IPS DF 6.9 (cell line): ENCODE measurements around the gene SEC16A.

Experiments
- DNase-seq: peaks from one replicate; pipeline ENCODE4 v3.0.0-alpha.2; 2013; ENCODE audit warnings: low read depth, low spot score
- H3K27ac ChIP-seq: one replicate; pipeline ENCODE4 v1.5.1; 2013; ENCODE audit warnings: low read length, control low read depth
- H3K27me3 ChIP-seq: 2 replicates; pipeline ENCODE4 v1.6.1; 2013; ENCODE audit warnings: mild to moderate bottlenecking, low read length; ENCODE audit not compliant: control insufficient read depth, insufficient read depth
- H3K36me3 ChIP-seq: 2 replicates; pipeline ENCODE4 v1.6.1; 2013; ENCODE audit warnings: low read length; ENCODE audit not compliant: control insufficient read depth, insufficient read depth
- H3K4me1 ChIP-seq: 2 replicates; pipeline ENCODE4 v1.6.1; 2013; ENCODE audit warnings: low read length; ENCODE audit not compliant: control insufficient read depth, insufficient read depth
- H3K4me3 ChIP-seq: 2 replicates; pipeline ENCODE4 v1.5.1; 2013; ENCODE audit warnings: mild to moderate bottlenecking, low read length
- H3K9me3 ChIP-seq: 2 replicates; pipeline ENCODE4 v1.6.1; 2013; ENCODE audit warnings: low read length, inconsistent platforms; ENCODE audit not compliant: control insufficient read depth, insufficient read depth
- WGBS: extraction: QIAGEN DNeasy Blood & Tissue Kit; methylation state at CpG from one replicate; pipeline ENCODE4 v1.1.7; 2013; ENCODE audit warnings: mixed read lengths, missing lambda C conversion rate; ENCODE audit not compliant: insufficient read length, insufficient coverage; 5-methylcytosine and 5-hydroxymethylcytosine counted together

Gene SEC16A

DNA sequence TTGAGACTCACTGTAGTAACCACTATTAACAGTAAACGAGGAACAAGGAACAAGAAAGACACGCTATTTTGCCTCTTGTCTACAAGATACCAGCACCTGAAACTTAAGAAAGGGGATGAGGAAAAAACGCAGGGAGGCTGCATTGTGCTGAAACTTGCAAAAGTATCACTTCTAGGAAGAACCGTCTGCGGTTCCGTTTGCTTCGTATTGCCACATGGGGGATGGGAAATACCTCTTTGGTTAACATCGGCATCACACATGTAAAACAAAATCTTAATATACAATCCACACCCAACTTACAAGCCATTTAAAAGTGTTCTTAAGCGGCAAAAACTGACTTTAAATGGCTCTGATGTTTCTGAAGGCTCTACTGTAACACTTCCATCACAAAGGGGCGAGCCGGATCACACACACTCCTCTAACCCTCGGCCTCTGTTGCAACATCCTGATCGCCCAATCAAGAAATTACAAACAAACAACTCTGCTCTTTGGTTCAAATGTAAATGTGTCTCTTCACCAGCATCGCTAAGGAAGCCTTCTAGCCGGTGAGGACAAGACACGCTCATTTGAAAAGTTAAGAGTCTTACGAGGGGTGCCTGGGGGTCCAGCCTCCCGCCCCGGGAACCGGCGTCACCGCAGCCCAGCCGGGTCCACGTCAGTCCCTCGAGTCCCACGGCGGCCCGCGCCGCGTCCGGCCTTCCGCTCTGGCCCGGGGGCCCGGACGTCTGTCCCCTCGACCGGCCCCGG lies 621 bp downstream of the SEC16A start:
- peaks cover 5% of the 10 kb centered on the region; the same call in 1 of the 2 replicates for H3K36me3 ChIP-seq
- H3K9me3 ChIP-seq = no peaks in the 10 kb centered on the region
- H3K27me3 ChIP-seq = no peaks in the 10 kb centered on the region
- H3K4me3 ChIP-seq = peak overlapping the region; percentile 94
- H3K4me1 ChIP-seq = 0 out of 2 replicates have a peak, but pooled peaks cover 3% of the 10 kb centered on the region
- no peak for DNase-seq
- no peak overlapping the region for H3K27ac ChIP-seq
- no CpG with 5 or more reads among the region's 39 CpGs for WGBS

DNA sequence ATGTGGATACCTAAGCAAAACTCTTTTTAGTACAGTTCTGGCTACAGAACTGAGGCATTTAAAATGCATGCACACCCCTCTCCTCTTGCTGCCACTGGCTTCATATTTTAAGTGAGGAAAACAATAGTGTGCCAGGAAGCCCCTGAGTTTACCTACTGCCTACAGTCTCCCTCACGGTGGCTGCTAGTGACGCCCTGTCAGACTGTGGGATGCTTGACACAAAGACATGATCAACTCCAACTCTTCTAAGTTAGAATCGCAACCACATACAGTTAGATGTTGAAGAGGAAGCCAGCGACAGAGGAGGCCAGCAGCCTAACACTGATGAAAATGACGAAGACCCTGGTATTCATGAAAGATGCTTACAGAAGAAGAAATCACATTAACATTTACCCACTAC lies 1.3 kb downstream of the SEC16A start:
- no peak overlapping the region for H3K27ac ChIP-seq
- no peak for DNase-seq
- no CpG with 5 or more reads among the region's 5 CpGs for WGBS
- 0 out of 2 replicates have a peak, but pooled peaks cover 3% of the 10 kb centered on the region for H3K4me1 ChIP-seq
- no peaks in the 10 kb centered on the region for H3K9me3 ChIP-seq
- H3K36me3 ChIP-seq = peaks cover 11% of the 10 kb centered on the region
- no peak overlapping the region; the same call in 1 of the 2 replicates for H3K4me3 ChIP-seq
- no peaks in the 10 kb centered on the region for H3K27me3 ChIP-seq

DNA sequence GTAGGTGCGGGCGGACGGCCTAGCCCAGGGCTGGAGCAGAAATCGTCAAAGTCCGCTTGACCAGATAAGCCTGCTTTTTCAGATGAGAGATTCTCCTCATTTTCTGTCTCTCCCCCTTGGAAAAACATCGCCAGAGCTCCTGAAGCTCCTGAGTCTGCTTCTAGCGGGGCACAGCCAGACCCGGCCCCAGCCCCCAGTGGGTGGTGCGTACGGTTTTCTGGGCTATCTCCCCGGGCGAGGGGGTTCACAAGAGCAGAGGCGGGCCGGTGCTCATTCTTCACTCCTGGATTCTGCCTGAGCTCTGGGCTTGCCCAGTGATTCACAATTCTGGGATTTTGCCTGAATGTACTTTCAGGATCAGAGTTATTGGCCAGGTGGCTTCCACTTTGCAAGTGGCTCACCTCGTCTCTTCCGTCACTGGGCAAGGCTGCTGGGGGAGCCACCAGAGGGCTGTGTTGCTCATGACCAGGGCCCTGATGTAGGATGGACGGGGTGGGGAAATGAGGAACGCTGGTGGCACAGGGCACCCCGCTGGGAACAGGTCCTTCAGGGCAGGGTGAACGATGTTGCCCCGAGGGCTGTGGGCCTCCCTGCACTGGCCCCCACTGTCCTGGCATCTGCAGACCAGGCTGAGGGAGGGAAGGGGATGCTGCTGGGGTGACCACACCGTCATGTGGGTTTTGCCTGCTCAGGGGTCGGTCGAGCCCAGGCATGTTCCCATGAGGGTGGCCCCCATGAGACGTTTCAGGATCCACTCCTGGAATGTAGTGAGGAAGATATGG lies 6.3 kb downstream of the SEC16A start:
- DNase-seq = no peak
- Histone ChIP-seq H3K36me3 (peaks cover 54% of the 10 kb centered on the region), H3K27ac (no peak overlapping the region), H3K4me3 (no peak overlapping the region), H3K4me1 (peaks cover under 1% of the 10 kb centered on the region; the same call in 1 of the 2 replicates), H3K27me3 (no peaks in the 10 kb centered on the region), H3K9me3 (no peaks in the 10 kb centered on the region)
- no CpG with 5 or more reads among the region's 25 CpGs for WGBS

DNA sequence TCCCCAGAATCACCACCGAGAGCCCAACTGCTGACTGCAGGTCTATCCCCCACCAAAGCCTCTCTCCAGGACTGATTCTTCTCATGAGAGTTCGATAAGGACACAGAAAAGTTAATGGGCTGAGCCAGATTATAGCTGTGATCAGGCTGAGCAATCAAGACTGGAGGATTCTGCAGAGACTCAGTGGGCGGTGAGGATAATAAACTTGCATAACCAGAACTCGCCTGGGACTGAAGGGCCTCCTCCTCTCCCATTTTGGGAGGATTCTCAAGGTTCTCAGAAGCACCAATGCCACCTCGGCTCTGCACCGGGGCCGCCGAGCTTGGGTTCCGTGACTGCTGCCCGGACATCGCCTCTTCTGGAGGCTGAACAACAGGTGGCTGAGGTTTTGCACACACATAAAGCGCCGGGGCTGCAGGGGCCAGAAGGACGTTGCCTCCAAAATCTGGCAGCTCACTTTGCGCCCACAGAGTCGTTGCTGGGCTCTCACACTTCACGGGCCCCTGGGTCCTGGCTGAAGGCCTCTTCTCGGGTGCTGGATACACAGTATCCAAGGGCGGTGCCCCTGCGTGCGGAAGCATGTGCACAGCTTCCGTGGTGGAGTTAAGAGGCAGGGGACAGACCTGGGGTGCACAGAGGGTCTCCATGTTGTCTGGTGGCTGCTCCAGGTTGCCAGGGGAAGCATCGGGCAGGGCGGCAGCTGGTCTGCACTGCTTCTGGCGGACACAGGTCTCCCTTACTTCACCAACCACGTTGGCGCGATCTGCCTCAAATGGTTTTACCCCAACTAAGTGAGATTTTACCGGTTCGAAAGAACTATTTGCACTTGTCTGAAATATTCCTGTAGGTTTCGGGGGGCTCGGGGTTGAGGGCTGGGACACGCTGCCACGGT lies 7.6 kb downstream of the SEC16A start:
- Histone ChIP-seq H3K27ac (no peak overlapping the region), H3K36me3 (peaks cover 64% of the 10 kb centered on the region), H3K27me3 (no peaks in the 10 kb centered on the region), H3K4me1 (no peaks in the 10 kb centered on the region; the same call in 1 of the 2 replicates), H3K9me3 (no peaks in the 10 kb centered on the region), H3K4me3 (no peak overlapping the region)
- DNase-seq = no peak
- no CpG with 5 or more reads among the region's 34 CpGs for WGBS

GRCh38 chr9:136474021-136474640 lies 8.7 kb downstream of the SEC16A start:
- no peaks in the 10 kb centered on the region for H3K27me3 ChIP-seq
- no peaks in the 10 kb centered on the region for H3K9me3 ChIP-seq
- peaks cover 74% of the 10 kb centered on the region for H3K36me3 ChIP-seq
- H3K4me3 ChIP-seq = no peak overlapping the region
- DNase-seq = no peak
- H3K27ac ChIP-seq = no peak overlapping the region
- no peaks in the 10 kb centered on the region; the same call in 1 of the 2 replicates for H3K4me1 ChIP-seq
- no CpG with 5 or more reads among the region's 27 CpGs for WGBS

- no peak overlapping the region for H3K4me3 ChIP-seq
- H3K27ac ChIP-seq = no peak overlapping the region
- no peaks in the 10 kb centered on the region for H3K9me3 ChIP-seq
- no peaks in the 10 kb centered on the region; the same call in 1 of the 2 replicates for H3K4me1 ChIP-seq
- no CpG with 5 or more reads among the region's 14 CpGs for WGBS
- DNase-seq = no peak
- H3K27me3 ChIP-seq = no peaks in the 10 kb centered on the region
- peaks cover 77% of the 10 kb centered on the region for H3K36me3 ChIP-seq
Observed at GRCh38 chr9:136473354-136473721, 9.5 kb downstream of the SEC16A start.

- H3K36me3 ChIP-seq = peaks cover 77% of the 10 kb centered on the region
- H3K27me3 ChIP-seq = no peaks in the 10 kb centered on the region
- no peak overlapping the region for H3K4me3 ChIP-seq
- whole genome bisulfite sequencing = no CpG with 5 or more reads among the region's 28 CpGs
- no peaks in the 10 kb centered on the region for H3K9me3 ChIP-seq
- H3K27ac ChIP-seq = no peak overlapping the region
- no peak for DNase-seq
- H3K4me1 ChIP-seq = no peaks in the 10 kb centered on the region; the same call in 1 of the 2 replicates
Observed at GRCh38 chr9:136472640-136473353, 10.0 kb downstream of the SEC16A start.

- Histone ChIP-seq H3K9me3 (no peaks in the 10 kb centered on the region), H3K27ac (no peak overlapping the region), H3K4me1 (no peaks in the 10 kb centered on the region; the same call in 1 of the 2 replicates), H3K27me3 (no peaks in the 10 kb centered on the region), H3K36me3 (peaks cover 74% of the 10 kb centered on the region), H3K4me3 (no peak overlapping the region)
- WGBS = no CpG with 5 or more reads among the region's 19 CpGs
- no peak for DNase-seq
Observed at GRCh38 chr9:136471802-136472487, 10.9 kb downstream of the SEC16A start.

DNA sequence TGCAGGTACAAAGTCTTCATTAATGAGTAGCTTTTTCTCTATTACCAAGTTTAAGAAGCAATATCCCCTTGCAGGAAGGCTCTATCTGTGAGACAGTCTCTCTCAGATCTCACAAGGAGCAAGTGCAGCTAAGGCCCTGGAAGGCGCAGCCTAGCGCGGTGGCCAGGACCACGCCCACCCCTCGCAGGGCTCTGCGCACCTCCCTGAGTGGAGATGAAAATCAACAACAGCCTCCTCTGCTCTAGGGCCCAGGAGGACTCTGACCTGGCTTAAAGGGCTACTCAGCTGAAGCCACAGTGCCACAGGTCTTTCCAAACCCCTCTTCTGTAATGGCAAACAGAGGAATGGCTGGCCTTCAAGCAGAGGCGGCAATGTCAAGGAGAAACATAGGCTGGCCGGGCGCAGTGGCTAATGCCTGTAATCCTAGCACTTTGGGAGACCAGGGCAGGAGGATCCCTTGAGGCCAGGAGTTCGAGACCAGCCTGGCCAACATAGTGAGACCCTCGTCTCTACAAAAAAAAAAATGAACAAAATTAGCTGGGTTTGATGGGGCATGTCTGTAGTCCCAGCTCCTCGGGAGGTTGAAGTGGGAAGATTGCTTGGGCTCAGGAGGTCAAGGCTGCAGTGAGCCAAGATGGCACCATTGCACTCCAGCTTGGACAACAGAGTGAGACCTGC lies 11.9 kb downstream of the SEC16A start:
- Histone ChIP-seq H3K9me3 (no peaks in the 10 kb centered on the region), H3K27me3 (no peaks in the 10 kb centered on the region), H3K4me3 (no peak overlapping the region), H3K4me1 (no peaks in the 10 kb centered on the region; the same call in 1 of the 2 replicates), H3K36me3 (peaks cover 74% of the 10 kb centered on the region), H3K27ac (no peak overlapping the region)
- DNase-seq = no peak
- WGBS = no CpG with 5 or more reads among the region's 12 CpGs
